ENCODE results near the gene FREY1. TPM values are rescaled to one million over a fixed set of nuclear protein-coding genes. Genes with fewer than 3 reads are reported as not detected.

The FREY1 gene
- polyA plus RNA-seq, 3 donors, result 0.37 TPM; not detected in 2

GRCh38 chr11:45880772-45881570 is 26.1 kb downstream of the FREY1 start:
- Histone ChIP-seq H3K27me3 (ENCODE audit: control insufficient read depth in 2 of 2, insufficient read depth in 2 of 2, low read length in 2 of 2) (peaks cover 3 to 8% of the 10 kb centered on the region in 2 donors), H3K4me2 (replicated peaks; ENCODE audit: extremely low read depth, low read length, poor library complexity, severe bottlenecking) (no peak overlapping the region), H2AFZ (ENCODE audit: insufficient read depth, low read depth, low read length, poor library complexity, severe bottlenecking) (no peak overlapping the region), H3K36me3 (replicated peaks in 1 of 2; ENCODE audit: control insufficient read depth in 1 of 2, insufficient read depth in 2 of 2, low read length in 2 of 2) (peaks cover 50 to 59% of the 10 kb centered on the region in 2 donors), H3K79me2 (ENCODE audit: insufficient read depth, low read length) (no peaks in the 10 kb centered on the region), H3K4me3 (replicated peaks in 1 of 3; ENCODE audit: low read depth in 2 of 3, low read length in 3 of 3) (no peak overlapping the region), H3K4me1 (ENCODE audit: control insufficient read depth in 1 of 2, insufficient read depth in 2 of 2, low read length in 2 of 2) (peaks cover 3 to 4% of the 10 kb centered on the region in 2 donors), H4K20me1 (ENCODE audit: insufficient read depth, low read length) (peaks cover 19% of the 10 kb centered on the region), H3K9me3 (replicated peaks in 1 of 2; ENCODE audit: control insufficient read depth in 1 of 2, insufficient read depth in 1 of 2, low read length in 2 of 2) (no peaks in the 10 kb centered on the region), H3K27ac (ENCODE audit: low read depth in 1 of 2, low read length in 2 of 2) (no peak overlapping the region), H3K9ac (ENCODE audit: insufficient read depth, low read length, poor library complexity, severe bottlenecking) (no peak overlapping the region)
- TF ChIP-seq, protein P1, sequence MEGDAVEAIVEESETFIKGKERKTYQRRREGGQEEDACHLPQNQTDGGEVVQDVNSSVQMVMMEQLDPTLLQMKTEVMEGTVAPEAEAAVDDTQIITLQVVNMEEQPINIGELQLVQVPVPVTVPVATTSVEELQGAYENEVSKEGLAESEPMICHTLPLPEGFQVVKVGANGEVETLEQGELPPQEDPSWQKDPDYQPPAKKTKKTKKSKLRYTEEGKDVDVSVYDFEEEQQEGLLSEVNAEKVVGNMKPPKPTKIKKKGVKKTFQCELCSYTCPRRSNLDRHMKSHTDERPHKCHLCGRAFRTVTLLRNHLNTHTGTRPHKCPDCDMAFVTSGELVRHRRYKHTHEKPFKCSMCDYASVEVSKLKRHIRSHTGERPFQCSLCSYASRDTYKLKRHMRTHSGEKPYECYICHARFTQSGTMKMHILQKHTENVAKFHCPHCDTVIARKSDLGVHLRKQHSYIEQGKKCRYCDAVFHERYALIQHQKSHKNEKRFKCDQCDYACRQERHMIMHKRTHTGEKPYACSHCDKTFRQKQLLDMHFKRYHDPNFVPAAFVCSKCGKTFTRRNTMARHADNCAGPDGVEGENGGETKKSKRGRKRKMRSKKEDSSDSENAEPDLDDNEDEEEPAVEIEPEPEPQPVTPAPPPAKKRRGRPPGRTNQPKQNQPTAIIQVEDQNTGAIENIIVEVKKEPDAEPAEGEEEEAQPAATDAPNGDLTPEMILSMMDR (IDR thresholded peaks at IDR 0.05), result no peak
- H3K27me3 Mint-ChIP-seq (ENCODE audit: low read depth in 3 of 3), result peaks cover 8 to 16% (median 8%) of the 10 kb centered on the region in 3 donors
- WGBS (ENCODE audit: insufficient coverage), result 98% methylated on average over 12 of the region's 15 CpGs
- no peak overlapping the region for H3K27ac Mint-ChIP-seq
- no peak overlapping the region for H3K4me3 Mint-ChIP-seq
- peaks cover 0 to 5% (median 0%) of the 10 kb centered on the region in 7 donors for H3K9me3 Mint-ChIP-seq
- peaks cover 54 to 57% of the 10 kb centered on the region in 2 donors for H3K36me3 Mint-ChIP-seq
- peaks cover 3% of the 10 kb centered on the region for H3K4me1 Mint-ChIP-seq
- DNase-seq, result no peak
- intact Hi-C loops (cut with micrococcal nuclease), result no loop called here

GRCh38 chr11:45879803-45880686 is 27.0 kb downstream of the FREY1 start:
- H3K79me2 ChIP-seq (ENCODE audit: insufficient read depth, low read length), result no peaks in the 10 kb centered on the region
- peaks cover 14% of the 10 kb centered on the region for H4K20me1 ChIP-seq (ENCODE audit: insufficient read depth, low read length)
- peaks cover under 1% of the 10 kb centered on the region for H3K4me1 Mint-ChIP-seq
- peaks cover 0 to 3% of the 10 kb centered on the region in 2 donors for H3K27me3 ChIP-seq (ENCODE audit: control insufficient read depth in 2 of 2, insufficient read depth in 2 of 2, low read length in 2 of 2)
- TF ChIP-seq, protein P1 (IDR thresholded peaks at IDR 0.05), result no peak
- no peak overlapping the region for H2AFZ ChIP-seq (ENCODE audit: insufficient read depth, low read depth, low read length, poor library complexity, severe bottlenecking)
- peaks cover 0 to 4% (median 0%) of the 10 kb centered on the region in 7 donors for H3K9me3 Mint-ChIP-seq
- H3K4me1 ChIP-seq (ENCODE audit: control insufficient read depth in 1 of 2, insufficient read depth in 2 of 2, low read length in 2 of 2), result no peaks in the 10 kb centered on the region
- intact Hi-C loops (cut with micrococcal nuclease), result no loop called here
- H3K4me2 ChIP-seq (replicated peaks; ENCODE audit: extremely low read depth, low read length, poor library complexity, severe bottlenecking), result no peak overlapping the region
- peaks cover 62 to 66% of the 10 kb centered on the region in 2 donors for H3K36me3 Mint-ChIP-seq
- H3K9me3 ChIP-seq (replicated peaks in 1 of 2; ENCODE audit: control insufficient read depth in 1 of 2, insufficient read depth in 1 of 2, low read length in 2 of 2), result no peaks in the 10 kb centered on the region
- H3K4me3 Mint-ChIP-seq, result no peak overlapping the region
- H3K4me3 ChIP-seq (replicated peaks in 1 of 3; ENCODE audit: low read depth in 2 of 3, low read length in 3 of 3), result no peak overlapping the region
- no peak overlapping the region for H3K27ac ChIP-seq (ENCODE audit: low read depth in 1 of 2, low read length in 2 of 2)
- 95% methylated on average over 4 of the region's 7 CpGs for WGBS (ENCODE audit: insufficient coverage)
- H3K36me3 ChIP-seq (replicated peaks in 1 of 2; ENCODE audit: control insufficient read depth in 1 of 2, insufficient read depth in 2 of 2, low read length in 2 of 2), result peaks cover 59 to 68% of the 10 kb centered on the region in 2 donors
- peak overlapping the region in 1 of 7 donors; percentile 22 for H3K27ac Mint-ChIP-seq
- peaks cover 3 to 8% (median 5%) of the 10 kb centered on the region in 3 donors for H3K27me3 Mint-ChIP-seq (ENCODE audit: low read depth in 3 of 3)
- H3K9ac ChIP-seq (ENCODE audit: insufficient read depth, low read length, poor library complexity, severe bottlenecking), result no peak overlapping the region
- DNase-seq, result no peak
